Nephron (organoid): ENCODE data around the gene KCNJ15.

Source experiments
- H3K27ac Mint-ChIP-seq, 3 experiments: 2 replicates each; pipeline ENCODE4 v1.8.0; 2020; ENCODE audit warnings: mixed read lengths in 3 of 3, mild to moderate bottlenecking in 2 of 3, moderate library complexity in 1 of 3
- H3K27me3 Mint-ChIP-seq: 2 replicates; pipeline ENCODE4 v1.8.0; 2021; ENCODE audit warnings: low read depth, mild to moderate bottlenecking, moderate library complexity, mixed read lengths
- H3K36me3 Mint-ChIP-seq: 2 replicates; pipeline ENCODE4 v1.8.0; 2020; ENCODE audit warnings: low read depth, mixed read lengths
- H3K4me1 Mint-ChIP-seq: 2 replicates; pipeline ENCODE4 v1.8.0; 2020; ENCODE audit warnings: mixed read lengths
- H3K4me3 Mint-ChIP-seq, 3 experiments: 2 replicates each; pipeline ENCODE4 v1.8.0; 2020; ENCODE audit warnings: mild to moderate bottlenecking in 3 of 3, mixed read lengths in 3 of 3, moderate library complexity in 2 of 3
- H3K9me3 Mint-ChIP-seq: 2 replicates; pipeline ENCODE4 v1.8.0; 2020; ENCODE audit warnings: mixed read lengths
- TF ChIP-seq, protein P1 (sequence below), 3 experiments: fragments of 200-600 bp; sonication (generic); IDR thresholded peaks; one replicate each; pipeline ENCODE4 v1.5.0; 2021; ENCODE audit warnings: antibody characterized with exemption in 3 of 3; ENCODE audit not compliant: unreplicated experiment in 3 of 3

Gene KCNJ15

DNA sequence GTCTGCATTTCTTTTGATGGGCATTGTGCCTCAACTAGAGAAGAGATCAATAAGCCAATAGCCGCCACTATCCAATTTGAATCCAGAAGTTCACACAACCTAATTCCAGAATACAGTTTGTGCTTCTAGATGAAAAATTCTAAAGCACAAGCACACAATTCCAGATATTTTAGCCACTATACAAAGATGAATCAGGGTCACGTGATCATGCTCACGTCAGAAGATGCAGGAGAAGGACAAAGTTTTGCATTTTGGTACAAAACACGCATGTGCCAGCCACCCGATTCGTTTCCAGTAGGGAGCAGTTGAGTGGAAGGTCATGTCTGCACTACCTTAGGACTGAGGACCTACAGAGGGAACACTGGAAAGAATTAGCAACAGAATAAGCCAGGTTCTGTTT, 3.6 kb downstream of the KCNJ15 start:
- H3K4me3 Mint-ChIP-seq: no peak overlapping the region
- H3K27ac Mint-ChIP-seq: peak overlapping the region in 1 of 3 experiments; percentile 83

DNA sequence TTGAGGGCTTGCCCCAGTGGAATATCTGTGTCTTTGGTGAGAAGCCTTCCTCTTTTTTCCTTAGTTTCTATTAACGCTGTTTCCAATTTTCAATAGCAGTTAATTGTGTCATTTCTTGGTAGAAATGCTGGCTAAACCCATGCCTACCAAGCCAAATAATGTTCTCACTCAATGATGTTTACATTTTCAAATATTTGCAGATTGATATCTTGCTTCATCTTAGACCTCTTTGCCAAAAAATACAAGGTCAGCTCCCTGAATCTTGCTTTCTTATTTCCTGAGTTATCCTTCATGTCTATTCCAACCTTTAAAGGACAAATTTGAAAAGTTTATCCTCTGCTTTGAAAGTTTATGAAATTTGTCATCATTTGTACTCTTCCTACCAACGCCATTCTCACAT, 5.1 kb downstream of the KCNJ15 start:
- Mint-ChIP-seq H3K4me3 (no peak overlapping the region), H3K27ac (peak overlapping the region in 2 of 3 experiments; percentile 2 to 17), H3K9me3 (no peaks in the 10 kb centered on the region), H3K4me1 (peaks cover 7% of the 10 kb centered on the region), H3K27me3 (peaks cover 5% of the 10 kb centered on the region), H3K36me3 (peaks cover 5% of the 10 kb centered on the region)
- TF ChIP-seq, protein P1, sequence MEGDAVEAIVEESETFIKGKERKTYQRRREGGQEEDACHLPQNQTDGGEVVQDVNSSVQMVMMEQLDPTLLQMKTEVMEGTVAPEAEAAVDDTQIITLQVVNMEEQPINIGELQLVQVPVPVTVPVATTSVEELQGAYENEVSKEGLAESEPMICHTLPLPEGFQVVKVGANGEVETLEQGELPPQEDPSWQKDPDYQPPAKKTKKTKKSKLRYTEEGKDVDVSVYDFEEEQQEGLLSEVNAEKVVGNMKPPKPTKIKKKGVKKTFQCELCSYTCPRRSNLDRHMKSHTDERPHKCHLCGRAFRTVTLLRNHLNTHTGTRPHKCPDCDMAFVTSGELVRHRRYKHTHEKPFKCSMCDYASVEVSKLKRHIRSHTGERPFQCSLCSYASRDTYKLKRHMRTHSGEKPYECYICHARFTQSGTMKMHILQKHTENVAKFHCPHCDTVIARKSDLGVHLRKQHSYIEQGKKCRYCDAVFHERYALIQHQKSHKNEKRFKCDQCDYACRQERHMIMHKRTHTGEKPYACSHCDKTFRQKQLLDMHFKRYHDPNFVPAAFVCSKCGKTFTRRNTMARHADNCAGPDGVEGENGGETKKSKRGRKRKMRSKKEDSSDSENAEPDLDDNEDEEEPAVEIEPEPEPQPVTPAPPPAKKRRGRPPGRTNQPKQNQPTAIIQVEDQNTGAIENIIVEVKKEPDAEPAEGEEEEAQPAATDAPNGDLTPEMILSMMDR (IDR thresholded peaks at IDR 0.05; ENCODE audit: unreplicated experiment in 3 of 3): no peak

More for the DNA sequence above, 3.6 kb downstream of the KCNJ15 start:
- H3K27me3 Mint-ChIP-seq: peaks cover 5% of the 10 kb centered on the region
- peaks cover 4% of the 10 kb centered on the region for H3K36me3 Mint-ChIP-seq
- peaks cover 5% of the 10 kb centered on the region for H3K4me1 Mint-ChIP-seq
- no peaks in the 10 kb centered on the region for H3K9me3 Mint-ChIP-seq
- TF ChIP-seq, protein P1 (IDR thresholded peaks at IDR 0.05; ENCODE audit: unreplicated experiment in 3 of 3): no peak

DNA sequence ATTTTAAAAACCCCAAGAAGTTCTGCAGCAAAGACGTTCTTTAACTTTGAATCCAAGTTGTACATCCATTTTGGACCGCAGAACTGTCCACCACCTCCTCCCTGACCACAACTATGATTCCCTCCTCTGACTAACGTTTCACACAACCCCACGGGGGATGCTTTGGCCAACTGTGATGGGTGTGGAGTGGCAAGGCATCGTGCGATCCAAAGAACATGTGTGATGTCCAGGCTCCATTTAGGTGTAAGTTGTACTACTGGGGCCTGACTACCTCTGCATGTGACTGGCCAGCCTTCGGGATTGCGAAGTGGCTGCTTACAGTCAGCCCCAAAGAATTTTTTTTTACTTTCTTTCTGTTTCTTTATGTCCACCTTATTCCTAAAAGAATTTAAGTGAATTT, 6.7 kb downstream of the KCNJ15 start:
- Mint-ChIP-seq H3K4me3 (no peak overlapping the region), H3K36me3 (peaks cover 8% of the 10 kb centered on the region), H3K9me3 (no peaks in the 10 kb centered on the region), H3K4me1 (peaks cover 19% of the 10 kb centered on the region), H3K27ac (peak overlapping the region; percentile 10 to 45 (median 27)), H3K27me3 (peaks cover 5% of the 10 kb centered on the region)
- TF ChIP-seq, protein P1 (IDR thresholded peaks at IDR 0.05; ENCODE audit: unreplicated experiment in 3 of 3): no peak

DNA sequence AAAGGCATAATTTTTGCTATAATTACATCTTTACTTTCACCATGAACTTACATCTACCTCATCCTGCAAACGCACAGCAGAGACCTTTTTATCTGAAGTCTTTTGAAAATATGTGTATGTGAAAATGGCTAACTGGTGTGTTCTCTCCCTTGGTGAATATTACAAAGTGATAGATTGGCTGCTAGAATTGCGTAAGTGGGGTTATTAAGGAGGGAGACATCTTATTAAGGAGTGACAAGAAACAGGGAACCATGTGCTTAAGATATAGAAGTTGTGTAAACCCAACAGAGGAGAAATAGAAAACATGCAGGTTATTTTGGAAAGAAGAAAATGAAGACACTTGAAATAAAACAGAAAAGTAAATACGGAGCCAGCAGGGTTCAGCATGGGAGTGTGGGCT, 7.8 kb downstream of the KCNJ15 start:
- Mint-ChIP-seq H3K36me3 (peaks cover 8% of the 10 kb centered on the region), H3K9me3 (no peaks in the 10 kb centered on the region), H3K4me3 (no peak overlapping the region), H3K27ac (peak overlapping the region; percentile 2 to 27 (median 10)), H3K4me1 (peaks cover 23% of the 10 kb centered on the region), H3K27me3 (peaks cover 2% of the 10 kb centered on the region)
- TF ChIP-seq, protein P1 (IDR thresholded peaks at IDR 0.05; ENCODE audit: unreplicated experiment in 3 of 3): no peak

DNA sequence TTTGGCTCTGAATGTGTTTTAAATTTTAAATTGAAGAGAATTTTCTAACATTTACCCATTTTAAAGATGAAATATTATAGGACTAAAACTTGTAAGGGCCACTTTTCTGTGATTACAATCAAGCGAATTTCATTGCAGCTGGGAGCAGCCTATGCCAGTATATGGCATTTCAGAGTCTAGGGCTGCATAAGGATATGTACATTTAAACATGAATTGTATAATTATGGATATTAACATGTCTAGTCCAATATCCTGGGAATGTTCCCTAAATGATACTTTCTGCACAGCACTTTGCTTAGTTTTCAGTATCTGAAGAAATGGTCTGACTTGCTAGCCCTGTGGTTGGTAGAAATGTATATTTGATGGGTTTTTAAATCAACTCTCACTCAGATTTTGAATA, 8.4 kb downstream of the KCNJ15 start:
- TF ChIP-seq, protein P1 (IDR thresholded peaks at IDR 0.05; ENCODE audit: unreplicated experiment in 3 of 3): no peak
- peaks cover 5% of the 10 kb centered on the region for H3K27me3 Mint-ChIP-seq
- peaks cover 28% of the 10 kb centered on the region for H3K4me1 Mint-ChIP-seq
- H3K36me3 Mint-ChIP-seq: peaks cover 8% of the 10 kb centered on the region
- H3K9me3 Mint-ChIP-seq: no peaks in the 10 kb centered on the region
- H3K27ac Mint-ChIP-seq: peak overlapping the region in 2 of 3 experiments; percentile 18 to 31
- H3K4me3 Mint-ChIP-seq: no peak overlapping the region

DNA sequence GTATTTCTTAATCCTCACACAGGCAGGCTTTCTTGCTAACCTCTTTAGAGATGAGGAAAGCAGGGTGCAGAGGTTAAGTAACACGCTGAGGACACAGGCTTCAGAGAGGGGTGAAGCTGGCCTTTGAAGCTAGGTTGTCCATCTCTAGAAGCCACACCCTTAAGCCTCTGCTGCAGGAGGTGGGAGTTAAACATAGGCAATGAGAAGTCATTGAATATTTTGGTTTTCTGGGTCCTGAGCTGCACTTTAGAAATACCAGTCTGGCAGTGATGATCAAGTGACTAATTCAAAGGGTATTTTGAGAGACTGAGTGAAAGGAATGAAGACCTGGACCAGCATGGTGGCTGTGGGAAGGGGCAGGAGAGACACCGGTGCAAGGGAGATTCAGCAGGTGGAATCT, 9.9 kb downstream of the KCNJ15 start:
- H3K4me3 Mint-ChIP-seq: peak overlapping the region in 1 of 3 experiments; percentile 3
- H3K4me1 Mint-ChIP-seq: peaks cover 35% of the 10 kb centered on the region
- H3K27me3 Mint-ChIP-seq: peaks cover 9% of the 10 kb centered on the region
- TF ChIP-seq, protein P1 (IDR thresholded peaks at IDR 0.05; ENCODE audit: unreplicated experiment in 3 of 3): no peak
- peak overlapping the region in 2 of 3 experiments; percentile 11 to 70 for H3K27ac Mint-ChIP-seq
- no peaks in the 10 kb centered on the region for H3K9me3 Mint-ChIP-seq
- peaks cover 8% of the 10 kb centered on the region for H3K36me3 Mint-ChIP-seq
